Activated B cell treated with CpG ODN at 0.5 μM for 24 hours (primary cell): ENCODE data around the gene NR1H2. TPM values are rescaled to one million over a fixed set of nuclear protein-coding genes. Genes with fewer than 3 reads are reported as not detected.

Experiments used
- ATAC-seq: fragments of 200-7000 bp; cut with Tn5 transposase; one replicate; pipeline ENCODE4 v1.10.0; 2021; ENCODE audit warnings: low read depth, mild to moderate bottlenecking, moderate library complexity
- CTCF ChIA-PET: fragments of 350-600 bp; sonication (Branson Sonifier 250); formaldehyde crosslinking; loops from one replicate; lab custom pipeline; 2021; ENCODE audit warnings: antibody characterized with exemption; lab: Charles Lee
- POLR2A ChIA-PET: fragments of 350-600 bp; sonication (Branson Sonifier 250); formaldehyde crosslinking; loops from one replicate; lab custom pipeline; 2021; ENCODE audit warnings: antibody characterized with exemption; lab: Charles Lee
- DNase-seq: peaks from one replicate; pipeline ENCODE4 v3.0.0; 2022
- H3K27ac Mint-ChIP-seq: one replicate; pipeline ENCODE4 v1.8.0; 2020; ENCODE audit warnings: mixed read lengths
- H3K27me3 Mint-ChIP-seq: one replicate; pipeline ENCODE4 v1.8.0; 2021; ENCODE audit warnings: mixed read lengths
- H3K36me3 Mint-ChIP-seq: one replicate; pipeline ENCODE4 v1.8.0; 2021; ENCODE audit warnings: low read depth, mixed read lengths
- H3K4me1 Mint-ChIP-seq: one replicate; pipeline ENCODE4 v1.8.0; 2021; ENCODE audit warnings: mixed read lengths
- H3K4me3 Mint-ChIP-seq: one replicate; pipeline ENCODE4 v1.8.0; 2020; ENCODE audit warnings: mild to moderate bottlenecking, mixed read lengths
- H3K9me3 Mint-ChIP-seq: one replicate; pipeline ENCODE4 v1.8.0; 2020; ENCODE audit warnings: mixed read lengths
- intact Hi-C: fragments of 100-400 bp; cut with micrococcal nuclease; formaldehyde crosslinking; loops from one replicate; pipeline ENCODE4 v1.15.1; 2024
- total RNA-seq: library from RNA; stranded (reverse); gene quantifications from 2 replicates; pipeline ENCODE4 v1.2.3, GENCODE V29; 2022
- TF ChIP-seq, protein P1 (sequence below): fragments of 200-600 bp; IDR thresholded peaks from one replicate; pipeline ENCODE4 v1.8.0; 2022; ENCODE audit warnings: antibody characterized with exemption, mild to moderate bottlenecking

Gene NR1H2
- total RNA-seq, 1 donor from 2014 or later: 79.5 TPM

DNA sequence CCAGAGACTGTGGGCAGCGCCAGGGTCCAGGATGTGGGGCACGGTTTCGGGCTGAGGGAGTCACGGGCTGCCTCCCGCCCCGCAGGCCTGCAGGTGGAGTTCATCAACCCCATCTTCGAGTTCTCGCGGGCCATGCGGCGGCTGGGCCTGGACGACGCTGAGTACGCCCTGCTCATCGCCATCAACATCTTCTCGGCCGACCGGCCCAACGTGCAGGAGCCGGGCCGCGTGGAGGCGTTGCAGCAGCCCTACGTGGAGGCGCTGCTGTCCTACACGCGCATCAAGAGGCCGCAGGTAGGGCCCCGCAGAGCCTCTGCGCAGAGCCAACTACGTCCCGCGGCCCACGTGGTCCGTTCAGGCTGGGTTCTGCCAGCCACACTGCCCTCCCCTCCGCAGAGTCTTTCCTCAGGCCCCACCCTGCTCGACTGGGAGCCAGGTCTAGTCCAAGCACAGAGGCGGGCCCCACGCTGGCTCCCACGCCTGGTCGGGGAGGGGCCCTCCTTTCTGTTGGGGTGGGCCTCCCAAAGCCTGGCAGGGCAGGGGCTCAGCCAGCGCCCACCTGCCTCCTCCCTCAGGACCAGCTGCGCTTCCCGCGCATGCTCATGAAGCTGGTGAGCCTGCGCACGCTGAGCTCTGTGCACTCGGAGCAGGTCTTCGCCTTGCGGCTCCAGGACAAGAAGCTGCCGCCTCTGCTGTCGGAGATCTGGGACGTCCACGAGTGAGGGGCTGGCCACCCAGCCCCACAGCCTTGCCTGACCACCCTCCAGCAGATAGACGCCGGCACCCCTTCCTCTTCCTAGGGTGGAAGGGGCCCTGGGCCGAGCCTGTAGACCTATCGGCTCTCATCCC is 5.8 kb downstream of the NR1H2 start:
- no peak overlapping the region for H3K4me3 Mint-ChIP-seq
- no peak overlapping the region for H3K27ac Mint-ChIP-seq
- DNase-seq (no peak), ATAC-seq (no peak)
- intact Hi-C loops: no loop called here
- ChIA-PET CTCF (no interaction called here), POLR2A (interaction anchor here (0.8 to 2.9 kb wide), 2 partner anchors 34 to 37 kb away, joined by 3 to 23 read pairs; partner anchors contain the start of gene SPIB)
- H3K4me1 Mint-ChIP-seq: peaks cover 32% of the 10 kb centered on the region
- no peaks in the 10 kb centered on the region for H3K27me3 Mint-ChIP-seq
- H3K9me3 Mint-ChIP-seq: no peaks in the 10 kb centered on the region
- H3K36me3 Mint-ChIP-seq: peaks cover 58% of the 10 kb centered on the region
- TF ChIP-seq, protein P1, sequence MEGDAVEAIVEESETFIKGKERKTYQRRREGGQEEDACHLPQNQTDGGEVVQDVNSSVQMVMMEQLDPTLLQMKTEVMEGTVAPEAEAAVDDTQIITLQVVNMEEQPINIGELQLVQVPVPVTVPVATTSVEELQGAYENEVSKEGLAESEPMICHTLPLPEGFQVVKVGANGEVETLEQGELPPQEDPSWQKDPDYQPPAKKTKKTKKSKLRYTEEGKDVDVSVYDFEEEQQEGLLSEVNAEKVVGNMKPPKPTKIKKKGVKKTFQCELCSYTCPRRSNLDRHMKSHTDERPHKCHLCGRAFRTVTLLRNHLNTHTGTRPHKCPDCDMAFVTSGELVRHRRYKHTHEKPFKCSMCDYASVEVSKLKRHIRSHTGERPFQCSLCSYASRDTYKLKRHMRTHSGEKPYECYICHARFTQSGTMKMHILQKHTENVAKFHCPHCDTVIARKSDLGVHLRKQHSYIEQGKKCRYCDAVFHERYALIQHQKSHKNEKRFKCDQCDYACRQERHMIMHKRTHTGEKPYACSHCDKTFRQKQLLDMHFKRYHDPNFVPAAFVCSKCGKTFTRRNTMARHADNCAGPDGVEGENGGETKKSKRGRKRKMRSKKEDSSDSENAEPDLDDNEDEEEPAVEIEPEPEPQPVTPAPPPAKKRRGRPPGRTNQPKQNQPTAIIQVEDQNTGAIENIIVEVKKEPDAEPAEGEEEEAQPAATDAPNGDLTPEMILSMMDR: no peak

DNA sequence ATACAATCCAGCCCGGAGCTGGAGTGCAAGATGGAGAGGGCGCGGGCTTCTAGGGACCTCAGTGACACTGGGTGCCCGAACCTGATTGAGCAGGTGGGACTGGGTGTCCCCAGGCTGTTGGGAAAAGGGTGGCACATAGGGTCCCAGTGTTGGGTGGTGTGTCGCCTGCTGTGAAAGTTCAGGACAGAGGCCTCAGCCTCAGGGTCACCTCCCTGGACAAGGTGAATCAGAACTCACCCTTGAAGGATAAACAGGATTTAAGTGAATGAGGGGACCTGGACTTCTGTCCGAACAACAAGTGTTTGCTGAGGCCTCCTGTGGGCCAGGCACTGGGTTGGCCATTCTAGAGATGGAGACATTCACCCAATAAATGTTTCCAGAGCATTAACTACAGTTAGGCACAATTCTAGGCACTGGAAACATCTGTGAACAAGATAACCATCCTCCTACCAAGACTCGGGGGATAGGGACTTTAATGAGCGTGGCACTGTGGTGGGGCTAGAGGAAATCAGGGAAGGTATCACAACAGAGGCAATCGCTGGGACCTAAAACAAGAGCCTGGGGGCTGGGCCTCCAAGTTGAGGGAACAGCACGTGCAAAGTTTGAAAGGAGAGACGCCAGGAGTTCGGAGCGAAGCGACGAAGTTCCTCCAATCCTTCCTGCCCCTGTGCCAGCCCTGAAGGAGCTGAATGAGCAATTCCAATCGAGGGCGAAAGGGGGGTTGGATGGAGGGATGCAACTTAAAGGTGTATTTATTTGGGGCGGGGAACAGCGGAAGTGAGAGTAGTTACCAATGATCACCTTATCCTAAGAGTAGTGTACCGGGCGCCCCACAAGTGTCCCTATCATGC is 7.0 kb downstream of the NR1H2 start:
- no peak for DNase-seq
- intact Hi-C loops: no loop called here
- Mint-ChIP-seq H3K4me1 (peaks cover 28% of the 10 kb centered on the region), H3K27me3 (no peaks in the 10 kb centered on the region), H3K9me3 (no peaks in the 10 kb centered on the region), H3K36me3 (peaks cover 55% of the 10 kb centered on the region), H3K27ac (peak overlapping the region; percentile 85), H3K4me3 (peak overlapping the region; percentile 96)
- TF ChIP-seq, protein P1: no peak
- ATAC-seq: no peak
- POLR2A ChIA-PET: interaction anchor here (0.6 to 3.3 kb wide), 20 partner anchors 8 to 305 kb away, joined by 3 to 23 read pairs (median 6); partner anchors contain the start of genes MYBPC2, NR1H2 and SPIB
- CTCF ChIA-PET: interaction anchor here (0.7 to 1.8 kb wide), 2 partner anchors 14 to 32 kb away, joined by 3 to 6 read pairs; no protein-coding TSS in a partner anchor

GRCh38 chr19:50383852-50384684 is 7.8 kb downstream of the NR1H2 start, which contains the start of gene POLD1:
POLD1 (plus strand) TSS chr19:50384347; CDS start chr19:50398852, 14,505 bp downstream.
- intact Hi-C loops: loop anchor here (1.0 to 2.0 kb wide), 6 partner anchors 8 to 421 kb away; partner anchors contain the start of genes JOSD2, KCNC3 and NR1H2
- POLR2A ChIA-PET: interaction anchor here (0.6 to 3.3 kb wide), 22 partner anchors 9 to 934 kb away, joined by 3 to 23 read pairs (median 6); partner anchors contain the start of genes JOSD2, KCNC3, MYBPC2 and NR1H2
- H3K27me3 Mint-ChIP-seq: no peaks in the 10 kb centered on the region
- peak within 1 kb of the TSS; percentile 96 for H3K4me3 Mint-ChIP-seq
- peak within 1 kb of the TSS; percentile 85 for H3K27ac Mint-ChIP-seq
- ATAC-seq (peak; percentile 94), DNase-seq (peak; percentile 97)
- H3K4me1 Mint-ChIP-seq: peaks cover 28% of the 10 kb centered on the region
- peaks cover 48% of the 10 kb centered on the region for H3K36me3 Mint-ChIP-seq
- H3K9me3 Mint-ChIP-seq: no peaks in the 10 kb centered on the region
- TF ChIP-seq, protein P1: no peak
- CTCF ChIA-PET: interaction anchor here (0.7 to 1.8 kb wide), 2 partner anchors 15 to 31 kb away, joined by 3 to 6 read pairs; no protein-coding TSS in a partner anchor

GRCh38 chr19:50384685-50385535 is 8.7 kb downstream of the NR1H2 start:
- CTCF ChIA-PET: interaction anchor here (1.8 kb wide), 1 partner anchor 16 kb away, joined by 6 read pairs; no protein-coding TSS in a partner anchor
- H3K9me3 Mint-ChIP-seq: no peaks in the 10 kb centered on the region
- DNase-seq (no peak), ATAC-seq (no peak)
- POLR2A ChIA-PET: interaction anchor here (0.6 to 3.3 kb wide), 21 partner anchors 9 to 934 kb away, joined by 3 to 23 read pairs (median 6); partner anchors contain the start of genes JOSD2, KCNC3, MYBPC2 and NR1H2
- peaks cover 40% of the 10 kb centered on the region for H3K36me3 Mint-ChIP-seq
- H3K4me3 Mint-ChIP-seq: peak overlapping the region; percentile 96
- intact Hi-C loops: loop anchor here (1.0 to 2.0 kb wide), 6 partner anchors 9 to 420 kb away; partner anchors contain the start of genes JOSD2, KCNC3 and NR1H2
- peaks cover 28% of the 10 kb centered on the region for H3K4me1 Mint-ChIP-seq
- peak overlapping the region; percentile 73 for H3K27ac Mint-ChIP-seq
- no peaks in the 10 kb centered on the region for H3K27me3 Mint-ChIP-seq
- TF ChIP-seq, protein P1: no peak
